GM19351 (cell line): ENCODE data around the gene SUPV3L1.

Experiments used
- ATAC-seq: cut with Tn5 transposase; IDR thresholded peaks from one replicate; pipeline ENCODE4 v1.9.1; 2021; ENCODE audit warnings: mild to moderate bottlenecking, moderate library complexity; ENCODE audit not compliant: unreplicated experiment

The SUPV3L1 gene

GRCh38 chr10:69254877-69255276, 74.8 kb downstream of the SUPV3L1 start:
- ATAC-seq = no peak
